ENCODE data around the gene PANK1. TPM values are rescaled to one million over a fixed set of nuclear protein-coding genes. Genes with fewer than 3 reads are reported as not detected.

PANK1 gene
- total RNA-seq, 4 donors from 2014 or later, result 7.3 to 16.3 (median 9.0) TPM

- in situ Hi-C loops (cut with MboI; ENCODE audit: low sequenced_read_pairs in 4 of 4), result no loop called here
- ATAC-seq, result no peak
Measured at GRCh38 chr10:89615824-89616223, 29.2 kb downstream of the PANK1 start.

DNA sequence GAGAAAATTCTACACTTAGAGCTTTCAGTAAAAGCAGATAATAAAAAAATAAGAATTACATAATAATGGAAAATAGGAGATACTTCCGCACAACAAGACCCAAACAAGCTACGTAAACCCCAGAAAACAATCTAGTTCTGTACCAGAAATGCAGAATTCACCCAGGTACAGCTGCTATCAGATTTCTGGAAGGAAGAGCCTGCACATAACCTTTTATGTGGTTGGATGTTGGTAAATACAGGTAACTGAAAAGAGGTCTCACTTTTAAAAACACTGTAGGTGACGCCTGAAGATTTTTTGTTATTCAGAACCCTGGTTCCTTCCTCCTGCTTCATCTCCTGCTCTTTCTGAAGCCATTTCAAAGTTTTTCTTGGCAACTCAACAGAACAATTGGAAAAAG, 29.9 kb downstream of the PANK1 start:
- intact Hi-C loops (cut with DNase I; ENCODE audit: low total_unique reads), result no loop called here
- DNase-seq (no peak), ATAC-seq (no peak)
- no peak overlapping the region for H3K4me3 ChIP-seq
- in situ Hi-C loops (cut with MboI; ENCODE audit: low sequenced_read_pairs in 4 of 4), result no loop called here
- H3K9me3 ChIP-seq, result no peaks in the 10 kb centered on the region
- TF ChIP-seq, protein P1, sequence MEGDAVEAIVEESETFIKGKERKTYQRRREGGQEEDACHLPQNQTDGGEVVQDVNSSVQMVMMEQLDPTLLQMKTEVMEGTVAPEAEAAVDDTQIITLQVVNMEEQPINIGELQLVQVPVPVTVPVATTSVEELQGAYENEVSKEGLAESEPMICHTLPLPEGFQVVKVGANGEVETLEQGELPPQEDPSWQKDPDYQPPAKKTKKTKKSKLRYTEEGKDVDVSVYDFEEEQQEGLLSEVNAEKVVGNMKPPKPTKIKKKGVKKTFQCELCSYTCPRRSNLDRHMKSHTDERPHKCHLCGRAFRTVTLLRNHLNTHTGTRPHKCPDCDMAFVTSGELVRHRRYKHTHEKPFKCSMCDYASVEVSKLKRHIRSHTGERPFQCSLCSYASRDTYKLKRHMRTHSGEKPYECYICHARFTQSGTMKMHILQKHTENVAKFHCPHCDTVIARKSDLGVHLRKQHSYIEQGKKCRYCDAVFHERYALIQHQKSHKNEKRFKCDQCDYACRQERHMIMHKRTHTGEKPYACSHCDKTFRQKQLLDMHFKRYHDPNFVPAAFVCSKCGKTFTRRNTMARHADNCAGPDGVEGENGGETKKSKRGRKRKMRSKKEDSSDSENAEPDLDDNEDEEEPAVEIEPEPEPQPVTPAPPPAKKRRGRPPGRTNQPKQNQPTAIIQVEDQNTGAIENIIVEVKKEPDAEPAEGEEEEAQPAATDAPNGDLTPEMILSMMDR (IDR thresholded peaks at IDR 0.05 in 4 of 5, conservative IDR thresholded peaks at IDR 0.05 in 1 of 5), result no peak
- TF ChIP-seq POLR2A (IDR thresholded peaks at IDR 0.05), result no peak
- H3K27ac ChIP-seq, result no peak overlapping the region
- H3K4me1 ChIP-seq, result peaks cover 11% of the 10 kb centered on the region in 2 donors
- peaks cover 0 to 14% of the 10 kb centered on the region in 2 donors for H3K36me3 ChIP-seq
- H3K27me3 ChIP-seq, result no peaks in the 10 kb centered on the region

More at GRCh38 chr10:89615824-89616223, 29.2 kb downstream of the PANK1 start:
- DNase-seq, result no peak
- Histone ChIP-seq H3K27ac (no peak overlapping the region), H3K4me3 (no peak overlapping the region), H3K27me3 (no peaks in the 10 kb centered on the region), H3K4me1 (peaks cover 10 to 11% of the 10 kb centered on the region in 2 donors), H3K36me3 (peaks cover 0 to 8% of the 10 kb centered on the region in 2 donors), H3K9me3 (no peaks in the 10 kb centered on the region)
- no peak for TF ChIP-seq POLR2A (IDR thresholded peaks at IDR 0.05)
- TF ChIP-seq, protein P1 (IDR thresholded peaks at IDR 0.05 in 4 of 5, conservative IDR thresholded peaks at IDR 0.05 in 1 of 5), result no peak
- intact Hi-C loops (cut with DNase I; ENCODE audit: low total_unique reads), result no loop called here

GRCh38 chr10:89613582-89613981, 31.5 kb downstream of the PANK1 start:
- ATAC-seq (no peak), DNase-seq (no peak)
- Histone ChIP-seq H3K4me3 (no peak overlapping the region), H3K9me3 (no peaks in the 10 kb centered on the region), H3K27ac (no peak overlapping the region), H3K36me3 (peaks cover 0 to 14% of the 10 kb centered on the region in 2 donors), H3K27me3 (no peaks in the 10 kb centered on the region), H3K4me1 (peaks cover 19% of the 10 kb centered on the region in 2 donors)
- intact Hi-C loops (cut with DNase I; ENCODE audit: low total_unique reads), result loop anchor here (2.0 to 5.0 kb wide), 2 partner anchors 15 to 69 kb away; no protein-coding TSS in a partner anchor
- in situ Hi-C loops (cut with MboI; ENCODE audit: low sequenced_read_pairs in 4 of 4), result no loop called here
- TF ChIP-seq POLR2A (IDR thresholded peaks at IDR 0.05), result no peak
- TF ChIP-seq, protein P1 (IDR thresholded peaks at IDR 0.05 in 4 of 5, conservative IDR thresholded peaks at IDR 0.05 in 1 of 5), result no peak

GRCh38 chr10:89611282-89611681, 33.8 kb downstream of the PANK1 start:
- Histone ChIP-seq H3K4me1 (peaks cover 12 to 15% of the 10 kb centered on the region in 2 donors), H3K9me3 (no peaks in the 10 kb centered on the region), H3K36me3 (peaks cover 0 to 14% of the 10 kb centered on the region in 2 donors), H3K27ac (no peak overlapping the region), H3K27me3 (no peaks in the 10 kb centered on the region), H3K4me3 (no peak overlapping the region)
- DNase-seq, result no peak
- intact Hi-C loops (cut with DNase I; ENCODE audit: low total_unique reads), result loop anchor here (5.0 kb wide), 1 partner anchor 71 kb away; no protein-coding TSS in a partner anchor
- in situ Hi-C loops (cut with MboI; ENCODE audit: low sequenced_read_pairs in 4 of 4), result no loop called here
- no peak for ATAC-seq
- TF ChIP-seq, protein P1 (IDR thresholded peaks at IDR 0.05 in 4 of 5, conservative IDR thresholded peaks at IDR 0.05 in 1 of 5), result no peak
- TF ChIP-seq POLR2A (IDR thresholded peaks at IDR 0.05), result no peak

Measured in gastrocnemius medialis (tissue), 4 donors.